Mesodermal cell (in vitro differentiated cells): Measurements from ENCODE around the gene JAM3.
"Not testable (repeated sequence)": the region's sequence is repeated elsewhere in the genome, so short reads cannot be mapped to it uniquely, and the experiment has no call there.

Experiments
- H3K27ac ChIP-seq: 2 replicates; pipeline ENCODE4 v1.7.0; 2013; ENCODE audit warnings: mild to moderate bottlenecking, low read depth, low read length, moderate library complexity; ENCODE audit not compliant: severe bottlenecking
- H3K36me3 ChIP-seq: 2 replicates; pipeline ENCODE4 v1.7.1; 2013; ENCODE audit warnings: mild to moderate bottlenecking, low read length, moderate library complexity; ENCODE audit not compliant: control insufficient read depth, insufficient read depth
- H3K4me1 ChIP-seq: one replicate; pipeline ENCODE4 v1.7.1; 2013; ENCODE audit warnings: mild to moderate bottlenecking, low read length; ENCODE audit not compliant: insufficient read depth, control insufficient read depth, poor library complexity, severe bottlenecking
- H3K4me3 ChIP-seq: 2 replicates; pipeline ENCODE4 v1.7.0; 2013; ENCODE audit warnings: low read length, control low read depth, mild to moderate bottlenecking; ENCODE audit not compliant: insufficient read depth, poor library complexity, severe bottlenecking; ENCODE audit errors: extremely low read depth
- H3K9me3 ChIP-seq: 2 replicates; pipeline ENCODE4 v1.7.1; 2013; ENCODE audit warnings: mild to moderate bottlenecking, low read length, moderate library complexity; ENCODE audit not compliant: control insufficient read depth
- WGBS, 2 experiments: methylation state at CpG; one replicate each; pipeline ENCODE4 v1.1.5; 2013; ENCODE audit warnings: missing lambda C conversion rate in 2 of 2; ENCODE audit not compliant: insufficient coverage in 2 of 2; 5-methylcytosine and 5-hydroxymethylcytosine counted together

JAM3 gene

GRCh38 chr11:134159652-134160051 is 90.8 kb downstream of the JAM3 start:
- Histone ChIP-seq H3K4me3 (no peak overlapping the region), H3K4me1 (no peaks in the 10 kb centered on the region), H3K27ac (no peak overlapping the region), H3K36me3 (peaks cover 97% of the 10 kb centered on the region), H3K9me3 (peaks cover 23% of the 10 kb centered on the region)
- 91 to 94% methylated on average over 9 of the region's 9 CpGs for WGBS, 2 experiments

GRCh38 chr11:134164490-134165370 is 95.9 kb downstream of the JAM3 start:
- WGBS, 2 experiments, result 93 to 94% methylated on average over 11 of the region's 11 CpGs
- Histone ChIP-seq H3K4me1 (no peaks in the 10 kb centered on the region), H3K36me3 (peaks cover 85% of the 10 kb centered on the region), H3K27ac (no peak overlapping the region), H3K9me3 (peaks cover 47% of the 10 kb centered on the region), H3K4me3 (no peak overlapping the region)

GRCh38 chr11:134170177-134170918 is 101.5 kb downstream of the JAM3 start:
- Histone ChIP-seq H3K4me1 (no peaks in the 10 kb centered on the region), H3K27ac (no peak overlapping the region), H3K36me3 (peaks cover 85% of the 10 kb centered on the region), H3K4me3 (no peak overlapping the region), H3K9me3 (peaks cover 23% of the 10 kb centered on the region)
- 94 to 100% methylated on average over 3 to 4 of the region's 6 CpGs for WGBS, 2 experiments

- no peak overlapping the region for H3K4me3 ChIP-seq
- peaks cover 85% of the 10 kb centered on the region for H3K36me3 ChIP-seq
- WGBS, 2 experiments, result no CpG with 5 or more reads among the region's 5 CpGs
- no peak overlapping the region for H3K27ac ChIP-seq
- peaks cover 20% of the 10 kb centered on the region for H3K9me3 ChIP-seq
- no peaks in the 10 kb centered on the region for H3K4me1 ChIP-seq
These were observed 102.0 kb downstream of the JAM3 start for GRCh38 chr11:134170919-134171281.

GRCh38 chr11:134171951-134172350 is 103.1 kb downstream of the JAM3 start:
- no peaks in the 10 kb centered on the region for H3K4me1 ChIP-seq
- H3K4me3 ChIP-seq, result no peak overlapping the region
- peaks cover 95% of the 10 kb centered on the region for H3K36me3 ChIP-seq
- H3K27ac ChIP-seq, result no peak overlapping the region
- peaks cover 20% of the 10 kb centered on the region for H3K9me3 ChIP-seq
- 96 to 99% methylated on average over 7 to 8 of the region's 10 CpGs for WGBS, 2 experiments

- H3K4me3 ChIP-seq, result no peak overlapping the region
- H3K4me1 ChIP-seq, result no peaks in the 10 kb centered on the region
- H3K27ac ChIP-seq, result no peak overlapping the region
- H3K36me3 ChIP-seq, result peaks cover 95% of the 10 kb centered on the region
- 92 to 100% methylated on average over 3 to 5 of the region's 5 CpGs for WGBS, 2 experiments
- peaks cover 12% of the 10 kb centered on the region for H3K9me3 ChIP-seq
These were observed 104.4 kb downstream of the JAM3 start for GRCh38 chr11:134173296-134173695.

GRCh38 chr11:134176284-134176683 is 107.4 kb downstream of the JAM3 start:
- peaks cover 88% of the 10 kb centered on the region for H3K36me3 ChIP-seq
- no peak overlapping the region for H3K27ac ChIP-seq
- 94 to 100% methylated on average over 8 to 10 of the region's 13 CpGs for WGBS, 2 experiments
- H3K9me3 ChIP-seq, result no peaks in the 10 kb centered on the region
- H3K4me3 ChIP-seq, result no peak overlapping the region
- no peaks in the 10 kb centered on the region for H3K4me1 ChIP-seq

GRCh38 chr11:134178032-134178674 is 109.3 kb downstream of the JAM3 start:
- peaks cover 83% of the 10 kb centered on the region for H3K36me3 ChIP-seq
- no peak overlapping the region for H3K27ac ChIP-seq
- H3K9me3 ChIP-seq, result no peaks in the 10 kb centered on the region
- 90 to 100% methylated on average over 1 to 3 of the region's 5 CpGs for WGBS, 2 experiments
- no peak overlapping the region for H3K4me3 ChIP-seq
- no peaks in the 10 kb centered on the region for H3K4me1 ChIP-seq

GRCh38 chr11:134181707-134182106 is 112.8 kb downstream of the JAM3 start:
- Histone ChIP-seq H3K9me3 (no peaks in the 10 kb centered on the region), H3K4me3 (no peak overlapping the region), H3K4me1 (no peaks in the 10 kb centered on the region), H3K36me3 (peaks cover 66% of the 10 kb centered on the region), H3K27ac (no peak overlapping the region)
- 90% methylated on average over 1 of the region's 4 CpGs; no CpG with 5 or more reads in 1 of the 2 experiments for WGBS, 2 experiments

- H3K9me3 ChIP-seq, H3K4me3 ChIP-seq, H3K4me1 ChIP-seq, H3K27ac ChIP-seq: not testable (repeated sequence)
- 89 to 99% methylated on average over 8 of the region's 8 CpGs for WGBS, 2 experiments
- H3K36me3 ChIP-seq, result peaks cover 70% of the 10 kb centered on the region
These were observed 119.2 kb downstream of the JAM3 start for GRCh38 chr11:134188092-134188491.
